T1000 (cell line): ENCODE measurements around the gene CXCR4.

Experiments
- DNase-seq: peaks from one replicate; lab custom pipeline; 2025; ENCODE audit warnings: mixed read lengths; lab: John Stamatoyannopoulos, UW

CXCR4 gene

GRCh38 chr2:136131961-136132824, 14.2 kb upstream of the CXCR4 start:
- DNase-seq, result no peak

- no peak for DNase-seq
Observed at GRCh38 chr2:136131484-136131960, 13.6 kb upstream of the CXCR4 start.

- DNase-seq, result no peak
Observed at GRCh38 chr2:136130511-136130910, 12.6 kb upstream of the CXCR4 start.

- DNase-seq, result no peak
Observed at GRCh38 chr2:136130045-136130444, 12.1 kb upstream of the CXCR4 start.

GRCh38 chr2:136129601-136130000, 11.7 kb upstream of the CXCR4 start:
- no peak for DNase-seq

- DNase-seq, result no peak
Observed at GRCh38 chr2:136128905-136129304, 11.0 kb upstream of the CXCR4 start.

GRCh38 chr2:136128366-136128765, 10.4 kb upstream of the CXCR4 start:
- DNase-seq, result no peak

GRCh38 chr2:136127356-136127755, 9.4 kb upstream of the CXCR4 start:
- DNase-seq, result no peak

GRCh38 chr2:136126421-136126926, 8.5 kb upstream of the CXCR4 start:
- no peak for DNase-seq

GRCh38 chr2:136126021-136126420, 8.1 kb upstream of the CXCR4 start:
- no peak for DNase-seq

GRCh38 chr2:136125236-136125635, 7.3 kb upstream of the CXCR4 start:
- DNase-seq, result no peak

- DNase-seq, result no peak
Observed at GRCh38 chr2:136124805-136125204, 6.9 kb upstream of the CXCR4 start.

GRCh38 chr2:136122661-136123060, 4.7 kb upstream of the CXCR4 start:
- no peak for DNase-seq

GRCh38 chr2:136121204-136121910, 3.4 kb upstream of the CXCR4 start:
- DNase-seq, result no peak

- DNase-seq, result no peak
Observed at GRCh38 chr2:136119717-136120675, 2.0 kb upstream of the CXCR4 start.

GRCh38 chr2:136118819-136119716, 1.1 kb upstream of the CXCR4 start:
- no peak for DNase-seq

- DNase-seq, result no peak
Observed at GRCh38 chr2:136117391-136117841, 533 bp downstream of the CXCR4 start.

- no peak for DNase-seq
Observed at GRCh38 chr2:136116813-136117390, 1.0 kb downstream of the CXCR4 start.

GRCh38 chr2:136116151-136116812, 1.7 kb downstream of the CXCR4 start:
- DNase-seq, result no peak
